ENCODE measurements around the gene QRSL1. TPM values are rescaled to one million over a fixed set of nuclear protein-coding genes. Genes with fewer than 3 reads are reported as not detected.

Gene QRSL1
- total and polyA plus RNA-seq, 7 donors, result 14.8 to 27.2 (median 20.2) TPM

GRCh38 chr6:106658469-106658868, 29.1 kb downstream of the QRSL1 start:
- H3K36me3 ChIP-seq (ENCODE audit: insufficient read depth in 1 of 2, low read depth in 1 of 2), result peaks cover 0 to 73% of the 10 kb centered on the region in 2 donors
- H3K27me3 ChIP-seq (ENCODE audit: insufficient read depth in 3 of 3, low read length in 2 of 3), result no peaks in the 10 kb centered on the region
- 99 to 100% (median 100%) methylated on average over 4 of the region's 4 CpGs for WGBS, 3 donors
- ATAC-seq, result no peak
- peaks cover 8% of the 10 kb centered on the region for H3K9me3 ChIP-seq
- no peaks in the 10 kb centered on the region for H3K4me1 ChIP-seq
- no peak for DNase-seq
- H3K27ac ChIP-seq, result no peak overlapping the region
- intact Hi-C loops (cut with DNase I), result no loop called here
- no peak overlapping the region for H3K4me3 ChIP-seq
- TF ChIP-seq CTCF (IDR thresholded peaks at IDR 0.05), result no peak

- no peaks in the 10 kb centered on the region for H3K4me1 ChIP-seq
- H3K27me3 ChIP-seq (ENCODE audit: insufficient read depth in 3 of 3, low read length in 2 of 3), result no peaks in the 10 kb centered on the region
- H3K4me3 ChIP-seq, result no peak overlapping the region
- H3K36me3 ChIP-seq (ENCODE audit: insufficient read depth in 1 of 2, low read depth in 1 of 2), result peaks cover 0 to 75% of the 10 kb centered on the region in 2 donors
- H3K27ac ChIP-seq, result no peak overlapping the region
- intact Hi-C loops (cut with DNase I), result no loop called here
- peaks cover 8% of the 10 kb centered on the region for H3K9me3 ChIP-seq
- TF ChIP-seq CTCF (IDR thresholded peaks at IDR 0.05), result no peak
- no peak for ATAC-seq
- 92 to 100% (median 95%) methylated on average over 2 of the region's 2 CpGs for WGBS, 3 donors
- DNase-seq, result no peak
These were observed 30.5 kb downstream of the QRSL1 start for GRCh38 chr6:106659859-106660258.

- WGBS, 3 donors, result 93 to 94% (median 94%) methylated on average over 2 of the region's 2 CpGs
- H3K27ac ChIP-seq, result no peak overlapping the region
- ATAC-seq (no peak), DNase-seq (no peak)
- no peaks in the 10 kb centered on the region for H3K27me3 ChIP-seq (ENCODE audit: insufficient read depth in 3 of 3, low read length in 2 of 3)
- H3K4me1 ChIP-seq, result no peaks in the 10 kb centered on the region
- H3K9me3 ChIP-seq, result peaks cover 8% of the 10 kb centered on the region
- peaks cover 0 to 76% of the 10 kb centered on the region in 2 donors for H3K36me3 ChIP-seq (ENCODE audit: insufficient read depth in 1 of 2, low read depth in 1 of 2)
- intact Hi-C loops (cut with DNase I), result no loop called here
- no peak overlapping the region for H3K4me3 ChIP-seq
- no peak for TF ChIP-seq CTCF (IDR thresholded peaks at IDR 0.05)
These were observed 33.1 kb downstream of the QRSL1 start for GRCh38 chr6:106662458-106662857.

GRCh38 chr6:106666282-106667021, 37.1 kb downstream of the QRSL1 start:
- H3K27ac ChIP-seq, result no peak overlapping the region
- H3K27me3 ChIP-seq (ENCODE audit: insufficient read depth in 3 of 3, low read length in 2 of 3), result no peaks in the 10 kb centered on the region
- H3K36me3 ChIP-seq (ENCODE audit: insufficient read depth in 1 of 2, low read depth in 1 of 2), result peaks cover 0 to 48% of the 10 kb centered on the region in 2 donors
- no peak for ATAC-seq
- 85 to 89% (median 85%) methylated on average over 6 of the region's 6 CpGs for WGBS, 3 donors
- TF ChIP-seq CTCF (IDR thresholded peaks at IDR 0.05), result no peak
- no peaks in the 10 kb centered on the region for H3K4me1 ChIP-seq
- no peak for DNase-seq
- no peak overlapping the region for H3K4me3 ChIP-seq
- intact Hi-C loops (cut with DNase I), result no loop called here
- H3K9me3 ChIP-seq, result no peaks in the 10 kb centered on the region

GRCh38 chr6:106667022-106667402, 37.6 kb downstream of the QRSL1 start:
- no peak for TF ChIP-seq CTCF (IDR thresholded peaks at IDR 0.05)
- Histone ChIP-seq H3K27me3 (ENCODE audit: insufficient read depth in 3 of 3, low read length in 2 of 3) (no peaks in the 10 kb centered on the region), H3K9me3 (no peaks in the 10 kb centered on the region), H3K36me3 (ENCODE audit: insufficient read depth in 1 of 2, low read depth in 1 of 2) (peaks cover 0 to 48% of the 10 kb centered on the region in 2 donors), H3K4me1 (no peaks in the 10 kb centered on the region), H3K4me3 (no peak overlapping the region), H3K27ac (no peak overlapping the region)
- DNase-seq (no peak), ATAC-seq (no peak)
- intact Hi-C loops (cut with DNase I), result no loop called here
- 93 to 97% (median 96%) methylated on average over 4 of the region's 4 CpGs for WGBS, 3 donors

Data from psoas muscle (tissue), 8 donors.